Suprapubic skin (tissue), 3 donors: ENCODE data around the gene RHBDL2.
"Not testable (repeated sequence)": the region's sequence is repeated elsewhere in the genome, so short reads cannot be mapped to it uniquely, and the experiment has no call there.

Experiments used
- POLR2A ChIP-seq, 2 donors: fragments of 450-650 bp; IDR thresholded peaks; one replicate each; pipeline ENCODE4 v1.6.1; 2017; ENCODE audit warnings: antibody characterized with exemption in 2 of 2, mild to moderate bottlenecking in 2 of 2, moderate library complexity in 2 of 2
- TF ChIP-seq, protein P1 (sequence below), 2 donors: fragments of 200-600 bp in 1 of 2; fragments of 450-650 bp in 1 of 2; sonication (generic) in 1 of 2; IDR thresholded peaks; one replicate each; pipeline ENCODE4 v1.5.1; 2016 to 2019; ENCODE audit warnings: antibody characterized with exemption in 2 of 2, mild to moderate bottlenecking in 1 of 2, moderate library complexity in 1 of 2

DNA sequence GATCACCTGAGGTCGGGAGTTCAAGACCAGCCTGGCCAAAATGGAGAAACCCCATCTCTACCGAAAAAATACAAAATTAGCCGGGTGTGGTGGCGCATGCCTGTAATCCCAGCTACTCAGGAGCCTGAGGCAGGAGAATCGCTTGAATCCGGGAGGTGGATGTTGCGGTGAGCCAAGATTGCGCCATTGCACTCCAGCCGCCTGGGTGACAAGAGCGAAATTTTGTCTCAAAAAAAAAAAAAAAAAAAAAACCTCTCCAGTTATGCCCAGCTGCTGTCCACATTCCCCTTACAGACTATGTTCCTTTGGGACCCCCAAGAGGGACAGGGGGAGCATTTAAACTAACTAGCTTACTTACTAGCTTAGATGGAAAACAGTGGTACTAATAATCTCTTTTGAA is 105.3 kb downstream of the RHBDL2 start:
- not testable (repeated sequence) for TF ChIP-seq POLR2A (IDR thresholded peaks at IDR 0.05)
- TF ChIP-seq, protein P1, sequence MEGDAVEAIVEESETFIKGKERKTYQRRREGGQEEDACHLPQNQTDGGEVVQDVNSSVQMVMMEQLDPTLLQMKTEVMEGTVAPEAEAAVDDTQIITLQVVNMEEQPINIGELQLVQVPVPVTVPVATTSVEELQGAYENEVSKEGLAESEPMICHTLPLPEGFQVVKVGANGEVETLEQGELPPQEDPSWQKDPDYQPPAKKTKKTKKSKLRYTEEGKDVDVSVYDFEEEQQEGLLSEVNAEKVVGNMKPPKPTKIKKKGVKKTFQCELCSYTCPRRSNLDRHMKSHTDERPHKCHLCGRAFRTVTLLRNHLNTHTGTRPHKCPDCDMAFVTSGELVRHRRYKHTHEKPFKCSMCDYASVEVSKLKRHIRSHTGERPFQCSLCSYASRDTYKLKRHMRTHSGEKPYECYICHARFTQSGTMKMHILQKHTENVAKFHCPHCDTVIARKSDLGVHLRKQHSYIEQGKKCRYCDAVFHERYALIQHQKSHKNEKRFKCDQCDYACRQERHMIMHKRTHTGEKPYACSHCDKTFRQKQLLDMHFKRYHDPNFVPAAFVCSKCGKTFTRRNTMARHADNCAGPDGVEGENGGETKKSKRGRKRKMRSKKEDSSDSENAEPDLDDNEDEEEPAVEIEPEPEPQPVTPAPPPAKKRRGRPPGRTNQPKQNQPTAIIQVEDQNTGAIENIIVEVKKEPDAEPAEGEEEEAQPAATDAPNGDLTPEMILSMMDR (IDR thresholded peaks at IDR 0.05), result not testable (repeated sequence)
